ENCODE results near the gene GTF3C5. TPM values are rescaled to one million over a fixed set of nuclear protein-coding genes. Genes with fewer than 3 reads are reported as not detected.
"Not testable (repeated sequence)": the region's sequence is repeated elsewhere in the genome, so short reads cannot be mapped to it uniquely, and the experiment has no call there.

The GTF3C5 gene
- total and polyA plus RNA-seq, 12 donors: 29.4 to 79.1 (median 36.6) TPM

DNA sequence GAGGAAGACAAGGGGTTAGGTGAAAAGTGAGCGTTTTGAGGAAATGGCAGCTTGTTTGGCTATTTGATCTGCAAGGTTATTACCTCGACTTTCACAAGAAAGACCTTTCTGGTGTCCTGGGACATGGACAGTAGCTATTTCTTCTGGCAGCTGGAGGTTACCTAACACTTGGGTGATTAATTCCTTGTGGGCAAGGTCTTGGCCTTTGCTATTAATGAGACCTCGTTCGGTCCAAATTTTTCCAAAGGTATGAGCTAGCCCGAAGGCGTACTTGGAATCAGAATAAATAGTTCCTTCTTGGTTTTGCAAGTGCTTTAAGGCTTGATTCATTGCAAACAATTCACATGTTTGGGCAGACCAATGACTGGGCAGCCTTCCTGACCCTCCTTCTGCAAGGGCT is 4.9 kb downstream of the GTF3C5 start:
- no peak for ATAC-seq
- no peak for DNase-seq
- H3K27ac ChIP-seq: no peak overlapping the region
- no peak overlapping the region for H3K4me3 ChIP-seq
- 87 to 91% methylated on average over 6 of the region's 6 CpGs for WGBS, 2 donors
- TF ChIP-seq, protein P1, sequence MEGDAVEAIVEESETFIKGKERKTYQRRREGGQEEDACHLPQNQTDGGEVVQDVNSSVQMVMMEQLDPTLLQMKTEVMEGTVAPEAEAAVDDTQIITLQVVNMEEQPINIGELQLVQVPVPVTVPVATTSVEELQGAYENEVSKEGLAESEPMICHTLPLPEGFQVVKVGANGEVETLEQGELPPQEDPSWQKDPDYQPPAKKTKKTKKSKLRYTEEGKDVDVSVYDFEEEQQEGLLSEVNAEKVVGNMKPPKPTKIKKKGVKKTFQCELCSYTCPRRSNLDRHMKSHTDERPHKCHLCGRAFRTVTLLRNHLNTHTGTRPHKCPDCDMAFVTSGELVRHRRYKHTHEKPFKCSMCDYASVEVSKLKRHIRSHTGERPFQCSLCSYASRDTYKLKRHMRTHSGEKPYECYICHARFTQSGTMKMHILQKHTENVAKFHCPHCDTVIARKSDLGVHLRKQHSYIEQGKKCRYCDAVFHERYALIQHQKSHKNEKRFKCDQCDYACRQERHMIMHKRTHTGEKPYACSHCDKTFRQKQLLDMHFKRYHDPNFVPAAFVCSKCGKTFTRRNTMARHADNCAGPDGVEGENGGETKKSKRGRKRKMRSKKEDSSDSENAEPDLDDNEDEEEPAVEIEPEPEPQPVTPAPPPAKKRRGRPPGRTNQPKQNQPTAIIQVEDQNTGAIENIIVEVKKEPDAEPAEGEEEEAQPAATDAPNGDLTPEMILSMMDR (IDR thresholded peaks at IDR 0.05): no peak
- no peaks in the 10 kb centered on the region for H3K9me3 ChIP-seq
- peaks cover 0 to 31% (median 0%) of the 10 kb centered on the region in 9 donors for H3K36me3 ChIP-seq
- peaks cover 7 to 29% (median 20%) of the 10 kb centered on the region in 9 donors for H3K4me1 ChIP-seq
- no peaks in the 10 kb centered on the region for H3K27me3 ChIP-seq
- intact Hi-C loops (cut with DNase I): loop anchor here in 2 of 10 donors (10.0 kb wide), 2 partner anchors 109 to 299 kb away; partner anchors contain the start of gene SURF6 (in 1 of the 2)

DNA sequence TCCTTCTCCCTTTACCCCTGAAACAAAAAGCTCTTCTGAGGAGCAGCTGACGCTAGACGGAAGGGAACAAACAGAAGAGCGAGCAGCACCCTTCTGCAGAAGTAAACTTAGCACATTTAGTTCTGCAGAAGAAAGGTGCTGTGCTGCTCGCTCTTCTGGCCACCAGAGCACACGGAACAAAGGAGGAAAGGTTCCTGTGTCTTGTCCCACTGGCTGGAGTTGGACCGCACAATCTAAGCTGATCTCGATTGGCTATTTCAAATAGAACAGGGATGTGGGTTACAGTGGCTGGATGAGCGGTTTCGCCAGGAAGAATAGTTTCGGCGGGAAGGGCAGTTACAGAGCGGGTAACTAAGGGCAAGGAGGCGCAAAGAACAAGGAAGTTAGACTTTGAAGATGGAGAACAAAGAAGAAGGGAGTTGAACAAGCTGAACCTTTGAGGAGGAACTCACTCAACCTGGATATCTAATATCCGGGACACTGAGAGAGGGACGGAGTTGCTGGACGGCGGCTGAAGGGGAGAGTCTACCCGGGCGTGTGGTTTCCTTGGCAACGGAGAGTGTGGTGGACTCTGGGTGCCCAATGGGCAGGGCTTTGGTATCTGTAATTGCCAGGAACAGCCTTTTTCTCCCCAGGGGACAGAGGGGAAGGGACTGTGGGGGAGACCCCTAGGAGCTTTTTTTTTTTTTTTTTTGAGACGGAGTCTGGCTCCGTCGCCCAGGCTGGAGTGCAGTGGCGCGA is 7.1 kb downstream of the GTF3C5 start:
- DNase-seq (no peak), ATAC-seq (no peak)
- H3K36me3 ChIP-seq: peaks cover 0 to 44% (median 9%) of the 10 kb centered on the region in 9 donors
- H3K4me1 ChIP-seq: peaks cover 0 to 10% (median under 1%) of the 10 kb centered on the region in 9 donors
- H3K27me3 ChIP-seq: no peaks in the 10 kb centered on the region
- no peak overlapping the region for H3K27ac ChIP-seq
- TF ChIP-seq, protein P1 (IDR thresholded peaks at IDR 0.05): no peak
- intact Hi-C loops (cut with DNase I): loop anchor here in 2 of 10 donors (10.0 kb wide), 2 partner anchors 107 to 297 kb away; partner anchors contain the start of gene SURF6 (in 1 of the 2)
- no peaks in the 10 kb centered on the region for H3K9me3 ChIP-seq
- 93 to 94% methylated on average over 25 of the region's 25 CpGs for WGBS, 2 donors
- no peak overlapping the region for H3K4me3 ChIP-seq

DNA sequence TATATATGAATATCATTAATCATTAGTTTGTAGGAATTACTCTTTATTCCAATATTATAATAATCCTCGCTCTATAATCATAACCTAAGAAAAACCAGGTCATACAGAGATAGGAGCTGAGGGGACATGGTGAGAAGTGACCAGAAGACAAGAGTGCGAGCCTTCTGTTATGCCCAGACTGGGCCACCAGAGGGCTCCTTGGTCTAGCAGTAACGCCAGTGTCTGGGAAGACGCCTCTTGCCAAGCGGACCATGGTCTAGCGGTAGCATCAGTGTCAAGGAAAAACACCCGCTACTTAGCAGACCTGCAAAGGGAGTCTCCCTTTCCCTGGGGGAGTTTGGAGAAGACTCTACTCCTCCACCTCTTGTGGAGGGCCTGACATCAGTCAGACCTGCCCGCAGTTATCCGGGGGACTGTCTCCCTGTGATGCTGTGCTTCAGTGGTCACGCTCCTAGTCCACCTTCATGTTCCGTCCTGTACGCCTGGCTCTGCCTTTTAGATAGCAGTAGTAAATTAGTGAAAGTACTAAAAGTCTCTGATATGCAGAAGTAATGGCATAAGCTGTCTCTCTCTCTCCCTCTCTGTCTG is 10.2 kb downstream of the GTF3C5 start:
- not testable (repeated sequence) for H3K9me3 ChIP-seq, H3K4me3 ChIP-seq, H3K27ac ChIP-seq, H3K4me1 ChIP-seq, H3K27me3 ChIP-seq, ATAC-seq
- peaks cover 0 to 65% (median 32%) of the 10 kb centered on the region in 9 donors for H3K36me3 ChIP-seq
- peak in 1 of 2 donors; percentile 48 for DNase-seq
- 86 to 92% methylated on average over 12 of the region's 12 CpGs for WGBS, 2 donors
- intact Hi-C loops (cut with DNase I): loop anchor here in 5 of 10 donors (5.0 to 10.0 kb wide), 3 partner anchors 54 to 106 kb away; no protein-coding TSS in a partner anchor
- TF ChIP-seq, protein P1 (IDR thresholded peaks at IDR 0.05): peak in 8 of 9 donors; percentile 34 to 71 (median 60)

DNA sequence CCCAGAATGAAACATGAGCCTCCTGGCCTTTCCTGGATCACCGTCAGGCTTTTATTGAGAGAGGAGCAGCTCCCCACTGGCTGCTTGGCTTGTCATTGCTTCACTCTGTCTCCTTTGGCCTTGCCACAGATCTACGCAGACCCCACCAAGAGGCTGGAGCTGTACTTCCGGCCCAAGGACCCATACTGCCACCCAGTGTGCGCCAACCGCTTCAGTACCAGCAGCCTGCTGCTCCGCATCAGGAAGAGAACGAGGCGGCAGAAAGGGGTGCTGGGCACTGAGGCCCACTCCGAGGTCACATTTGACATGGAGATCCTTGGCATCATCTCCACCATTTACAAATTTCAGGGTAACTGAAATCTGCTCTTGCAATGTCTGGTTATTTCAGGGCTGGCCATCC is 11.2 kb downstream of the GTF3C5 start:
- intact Hi-C loops (cut with DNase I): loop anchor here in 5 of 10 donors (5.0 to 10.0 kb wide), 3 partner anchors 53 to 105 kb away; no protein-coding TSS in a partner anchor
- Histone ChIP-seq H3K9me3 (no peaks in the 10 kb centered on the region), H3K36me3 (peaks cover 0 to 75% (median 38%) of the 10 kb centered on the region in 9 donors), H3K27ac (no peak overlapping the region), H3K4me1 (no peaks in the 10 kb centered on the region), H3K4me3 (no peak overlapping the region), H3K27me3 (no peaks in the 10 kb centered on the region)
- TF ChIP-seq, protein P1 (IDR thresholded peaks at IDR 0.05): no peak
- ATAC-seq (no peak), DNase-seq (no peak)
- 94 to 98% methylated on average over 9 of the region's 9 CpGs for whole genome bisulfite sequencing, 2 donors
